ENCODE data around the gene ZDHHC11B.
A peak's percentile ranks its signal among the peaks of the same experiment; 100 is the strongest.
"Not testable (repeated sequence)": the region's sequence is repeated elsewhere in the genome, so short reads cannot be mapped to it uniquely, and the experiment has no call there.

The ZDHHC11B gene

DNA sequence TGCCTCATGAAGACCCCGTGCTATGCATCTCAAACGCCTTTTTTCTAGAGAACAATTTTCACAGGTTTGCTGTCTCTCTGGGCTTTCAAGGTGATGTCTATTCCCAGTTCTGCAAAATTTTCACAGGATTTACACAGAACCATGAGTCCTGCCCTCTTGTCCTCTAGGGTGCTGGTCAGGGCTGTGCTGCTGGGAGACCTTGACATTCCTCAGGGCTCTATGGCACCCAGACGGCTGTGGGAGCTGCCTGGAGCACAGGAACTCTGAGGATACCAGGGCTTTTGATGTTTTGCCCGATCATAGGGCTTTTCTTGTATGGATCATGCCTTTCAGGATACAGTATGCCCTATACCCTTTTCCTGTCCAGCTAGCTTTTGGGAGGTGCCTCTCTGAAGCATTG is 68.9 kb downstream of the ZDHHC11B start:
- DNase-seq (ENCODE audit: low spot score), result not testable (repeated sequence)

DNA sequence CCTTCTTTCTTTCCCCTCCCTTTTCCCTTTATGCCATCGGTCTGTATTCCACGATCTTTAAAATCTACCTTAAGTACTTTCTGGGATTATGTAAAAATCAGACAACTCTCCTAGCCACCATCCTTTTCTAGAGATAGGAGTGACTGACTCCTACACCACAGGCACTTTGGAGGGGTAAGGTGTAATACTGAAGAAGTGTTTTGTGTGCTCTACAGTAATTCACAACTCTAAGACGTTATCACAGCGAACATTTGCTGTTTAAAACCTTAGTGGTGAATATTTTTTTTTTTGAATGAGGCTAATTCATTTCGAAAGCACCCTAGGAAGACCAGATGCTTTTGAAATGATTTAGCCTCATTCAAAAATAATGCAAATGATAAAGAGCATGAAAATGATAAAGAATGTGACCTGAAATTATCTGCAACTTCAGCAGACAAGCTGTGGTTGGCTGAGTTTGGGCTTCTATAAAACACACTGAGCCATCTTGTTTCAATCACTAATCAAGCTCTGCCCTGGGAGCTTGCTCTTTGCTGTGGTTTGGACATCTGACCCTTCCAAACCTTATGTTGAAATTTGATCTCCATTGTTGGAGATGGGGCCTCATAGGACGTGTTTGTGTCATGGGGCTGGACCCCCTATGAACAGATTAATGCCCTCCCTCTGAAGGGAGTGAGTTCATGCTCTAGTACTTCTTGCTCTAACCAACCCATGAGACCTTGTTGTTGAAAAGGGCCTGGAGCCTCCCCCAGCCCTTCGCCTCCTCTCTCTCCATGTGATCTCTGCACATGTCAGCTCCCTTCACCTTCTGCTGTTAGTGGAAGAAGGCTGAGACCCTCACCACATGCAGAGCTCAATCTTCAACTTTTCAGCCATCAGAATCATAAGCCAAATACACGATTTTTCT is 70.1 kb downstream of the ZDHHC11B start:
- not testable (repeated sequence) for DNase-seq (ENCODE audit: low spot score)

DNA sequence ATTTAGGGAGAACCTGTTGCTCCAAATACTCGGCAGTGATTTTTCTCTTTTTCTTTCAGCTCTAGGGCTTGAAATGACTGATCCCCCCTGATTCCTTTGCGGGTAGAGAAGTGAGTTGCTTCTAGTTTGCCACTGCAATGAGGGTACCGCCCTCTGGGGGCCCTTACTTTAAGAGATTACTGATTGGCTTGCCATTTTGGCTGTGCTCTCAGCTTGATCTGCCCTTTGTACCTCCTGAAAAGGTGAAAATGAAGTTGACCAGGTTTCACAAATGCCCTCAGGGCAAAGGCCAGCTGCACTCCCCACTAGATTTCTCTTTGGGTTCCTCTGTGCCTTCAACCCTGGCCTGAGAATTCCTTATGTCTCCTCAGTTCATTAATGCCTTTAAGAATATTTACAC is 70.8 kb downstream of the ZDHHC11B start:
- not testable (repeated sequence) for DNase-seq (ENCODE audit: low spot score)

DNA sequence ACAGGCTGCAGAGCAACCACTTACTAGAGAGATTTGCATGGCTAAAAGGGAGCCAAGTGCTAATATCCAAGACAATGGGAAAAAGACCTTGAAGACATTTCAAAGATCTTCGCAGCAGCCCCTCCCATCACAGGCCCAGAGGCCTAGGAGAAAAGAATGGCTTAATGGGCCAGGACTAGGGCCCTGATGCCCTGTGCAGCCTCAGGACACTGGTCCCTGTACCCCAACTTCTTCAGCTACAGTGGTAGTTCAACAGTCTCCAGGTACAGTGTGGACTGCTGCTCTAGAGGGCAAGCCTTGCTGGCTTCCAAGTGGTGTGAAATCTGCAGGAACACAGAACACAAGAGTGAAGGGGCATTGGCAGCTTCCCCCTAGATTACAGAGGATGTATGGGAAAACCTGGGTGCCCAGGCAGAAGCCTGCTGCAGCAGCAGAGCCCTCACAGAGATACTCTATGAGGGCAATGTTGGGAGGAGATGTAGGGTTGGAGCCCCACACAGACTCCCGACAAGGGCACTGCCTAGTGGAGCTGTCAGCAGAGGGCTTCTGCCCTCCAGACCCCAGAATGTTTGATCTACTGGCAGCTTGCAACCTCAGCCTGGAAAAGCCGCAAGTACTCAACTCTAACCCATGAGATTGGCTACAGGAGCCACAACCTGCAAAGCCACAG is 75.5 kb downstream of the ZDHHC11B start:
- not testable (repeated sequence) for DNase-seq (ENCODE audit: low spot score)

DNA sequence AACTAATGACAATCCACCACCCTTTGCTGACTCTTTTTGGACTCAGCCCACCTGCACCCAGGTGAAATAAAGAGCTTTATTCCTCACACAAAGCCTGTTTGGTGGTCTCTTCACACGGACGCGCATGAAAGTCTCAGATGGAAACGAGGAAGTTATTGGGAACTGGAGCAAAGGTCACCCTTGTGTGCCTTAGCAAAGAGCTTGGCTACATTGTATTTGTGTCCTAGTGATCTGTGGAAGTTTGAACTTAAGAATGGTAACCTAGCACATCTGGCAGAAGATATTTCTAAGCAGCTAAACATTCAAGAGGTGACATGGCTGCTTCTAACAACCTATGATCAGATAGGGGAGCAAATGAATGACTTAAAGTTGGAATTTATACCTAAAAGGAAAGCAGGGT is 76.2 kb downstream of the ZDHHC11B start:
- DNase-seq (ENCODE audit: low spot score), result not testable (repeated sequence)

DNA sequence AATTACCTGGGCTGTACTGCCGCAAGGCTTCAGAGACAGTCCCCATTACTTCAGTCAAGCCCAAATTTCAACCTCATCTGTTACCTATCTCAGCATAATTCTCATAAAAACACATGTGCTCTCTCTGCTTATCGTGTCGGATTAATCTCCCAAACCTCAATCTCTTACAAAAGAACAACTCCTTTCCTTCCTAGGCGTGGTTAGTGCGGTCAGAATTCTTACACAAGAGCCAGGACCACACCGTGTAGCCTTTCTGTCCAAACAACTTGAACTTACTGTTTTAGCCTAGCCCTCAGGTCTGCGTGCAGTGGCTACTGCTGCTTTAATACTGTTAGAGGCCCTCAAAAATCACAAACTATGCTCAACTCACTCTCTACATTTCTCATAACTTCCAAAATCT is 78.4 kb downstream of the ZDHHC11B start:
- DNase-seq (ENCODE audit: low spot score), result not testable (repeated sequence)

DNA sequence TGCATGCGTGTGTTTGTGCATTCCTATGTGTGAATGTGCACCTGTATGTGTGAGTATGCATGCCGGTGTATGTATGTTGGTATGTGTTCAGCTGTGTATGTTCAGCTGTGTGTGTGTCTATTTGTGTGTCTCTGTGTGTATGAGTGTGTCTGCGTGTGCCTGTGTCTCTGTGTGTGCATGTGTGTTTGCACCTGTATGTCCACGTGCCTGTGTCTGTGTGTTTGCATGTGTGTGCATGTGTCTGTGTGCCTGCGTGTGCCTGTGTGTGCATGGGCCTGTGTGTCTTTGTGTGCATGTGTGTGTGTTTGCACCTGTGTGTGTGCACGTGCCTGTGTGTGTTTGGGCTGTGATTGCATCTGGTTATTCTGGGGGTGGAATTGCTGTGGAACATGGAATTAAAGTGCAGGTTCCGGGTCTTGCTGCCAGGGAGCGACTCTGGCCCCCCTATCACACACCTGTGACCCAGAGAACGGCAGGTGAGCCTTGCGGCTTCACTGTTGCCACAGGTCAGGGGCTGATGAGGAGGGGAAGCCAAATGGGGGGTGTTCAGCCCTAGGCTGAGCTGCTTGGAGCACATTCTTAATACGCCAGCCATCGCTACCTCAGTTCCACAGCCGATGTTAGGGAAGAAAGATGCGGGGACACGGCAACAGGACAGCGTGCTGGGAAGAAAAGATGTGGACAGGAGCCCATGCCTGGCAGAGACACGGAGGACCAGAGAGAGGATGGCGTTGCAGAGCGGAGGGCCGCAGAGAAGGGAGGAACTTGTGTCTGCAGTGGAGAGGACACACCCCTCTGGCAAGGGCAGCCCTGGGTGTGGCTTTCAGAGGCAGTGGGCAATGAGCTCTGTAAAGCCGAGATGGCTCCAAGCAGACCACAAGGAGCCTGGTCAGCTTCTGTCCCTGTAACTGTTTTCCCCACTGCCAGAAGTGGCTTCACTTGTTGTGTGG is 87.5 kb downstream of the ZDHHC11B start:
- not testable (repeated sequence) for DNase-seq (ENCODE audit: low spot score)

DNA sequence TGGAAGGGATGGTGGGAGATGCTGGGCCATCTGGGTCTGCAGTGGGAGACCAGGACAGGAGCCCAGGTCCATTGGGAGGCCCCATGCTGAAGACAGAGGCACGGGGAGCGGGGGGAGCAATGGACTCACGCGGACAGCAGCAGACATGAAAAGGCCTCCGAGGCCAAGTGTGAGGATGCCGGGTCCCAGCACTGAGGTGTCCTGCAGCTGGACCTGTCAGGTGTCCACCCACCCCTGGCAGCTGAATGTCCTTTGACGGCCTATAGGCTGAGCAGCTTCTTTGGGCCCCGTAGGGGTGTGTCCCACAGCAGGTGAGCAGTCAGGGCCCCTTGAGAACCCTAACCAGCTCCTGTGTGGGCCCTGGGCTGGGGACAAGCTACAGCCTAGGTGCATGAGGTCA is 88.3 kb downstream of the ZDHHC11B start:
- not testable (repeated sequence) for DNase-seq (ENCODE audit: low spot score)

DNA sequence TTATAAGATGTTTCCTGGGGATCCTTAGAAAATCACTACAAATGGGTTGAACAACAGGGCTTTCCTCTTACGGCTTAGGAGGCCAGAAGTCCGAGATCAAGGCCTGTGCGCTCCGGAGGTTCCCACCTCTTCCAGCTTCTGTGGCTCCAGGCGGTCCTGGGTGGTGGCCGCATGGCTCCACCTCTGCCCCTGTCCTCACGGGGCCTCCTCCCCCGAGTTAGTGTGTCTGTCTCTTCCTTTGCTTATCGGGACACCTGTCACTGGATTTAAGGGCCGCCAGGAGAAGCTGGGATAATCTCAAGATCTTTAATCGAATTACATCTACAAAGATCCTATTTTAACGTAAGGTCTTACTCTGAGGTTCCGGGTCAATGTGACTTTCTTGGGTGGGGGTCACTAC is 89.1 kb downstream of the ZDHHC11B start:
- DNase-seq (ENCODE audit: low spot score), result not testable (repeated sequence)

DNA sequence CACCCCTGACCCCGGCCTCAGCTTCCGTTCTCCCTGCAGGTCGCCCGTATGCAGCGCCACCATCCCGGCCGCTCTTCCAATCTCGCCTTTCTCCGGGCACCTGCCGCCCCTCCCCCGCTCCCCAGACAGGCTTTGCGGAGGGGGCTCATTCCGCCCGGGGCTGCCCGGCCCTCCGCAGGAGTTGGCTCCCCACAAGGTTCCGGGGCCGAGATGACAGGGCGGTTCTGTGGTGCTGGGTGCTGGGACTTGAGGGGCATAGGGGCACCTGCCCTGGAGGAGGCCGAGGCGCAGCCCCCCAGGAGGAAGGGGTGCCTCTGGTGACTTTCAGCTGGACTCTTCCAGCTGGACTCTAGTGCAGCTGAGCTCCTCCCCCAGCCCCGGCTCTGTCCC is 90.5 kb downstream of the ZDHHC11B start:
- not testable (repeated sequence) for DNase-seq (ENCODE audit: low spot score)

DNA sequence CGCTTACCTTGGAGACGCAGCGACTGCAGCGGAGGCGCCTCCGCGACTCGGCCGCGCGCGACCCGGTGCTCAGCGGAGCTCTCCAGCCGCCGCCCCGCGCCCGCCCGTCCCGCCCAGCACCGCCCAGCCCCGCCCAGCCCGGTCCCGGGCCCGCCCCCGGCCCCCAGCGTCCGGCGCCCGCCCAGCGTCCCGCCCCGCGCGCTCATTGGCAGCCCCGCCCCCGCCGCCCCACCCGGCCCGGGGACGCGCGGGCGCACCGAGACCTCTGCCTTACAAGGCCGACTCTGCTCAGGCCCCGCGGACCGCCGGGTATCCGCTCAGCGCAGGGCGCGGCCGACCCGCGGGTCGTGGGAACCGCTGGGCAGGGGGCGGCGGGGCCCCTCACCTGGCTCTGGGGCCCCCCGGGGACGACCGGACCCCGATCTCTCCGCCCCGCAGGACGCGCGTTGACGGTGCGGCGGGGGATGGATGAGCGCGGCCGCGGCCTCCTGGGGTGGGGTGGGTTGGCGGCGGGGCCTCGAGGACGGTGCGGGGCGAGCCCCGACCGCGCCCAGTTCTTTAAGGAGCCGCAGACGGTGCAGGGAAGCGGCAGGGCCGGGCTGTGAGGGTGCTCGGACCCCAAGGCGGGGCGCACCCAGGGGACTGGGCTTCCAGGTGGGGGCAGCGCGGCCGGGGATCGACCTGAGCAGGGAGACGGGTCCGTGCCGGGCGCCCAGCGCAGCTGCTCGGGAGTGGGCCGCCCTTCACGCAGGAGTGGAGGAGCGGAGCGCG is 91.1 kb downstream of the ZDHHC11B start, which contains the start of gene TPPP:
Gene TPPP, minus strand, starts transcription at position 82 of the 771 bp plus-strand sequence. CDS start 15,292 bp downstream, outside the sequence.
- DNase-seq (ENCODE audit: low spot score), result peak; percentile 87

DNA sequence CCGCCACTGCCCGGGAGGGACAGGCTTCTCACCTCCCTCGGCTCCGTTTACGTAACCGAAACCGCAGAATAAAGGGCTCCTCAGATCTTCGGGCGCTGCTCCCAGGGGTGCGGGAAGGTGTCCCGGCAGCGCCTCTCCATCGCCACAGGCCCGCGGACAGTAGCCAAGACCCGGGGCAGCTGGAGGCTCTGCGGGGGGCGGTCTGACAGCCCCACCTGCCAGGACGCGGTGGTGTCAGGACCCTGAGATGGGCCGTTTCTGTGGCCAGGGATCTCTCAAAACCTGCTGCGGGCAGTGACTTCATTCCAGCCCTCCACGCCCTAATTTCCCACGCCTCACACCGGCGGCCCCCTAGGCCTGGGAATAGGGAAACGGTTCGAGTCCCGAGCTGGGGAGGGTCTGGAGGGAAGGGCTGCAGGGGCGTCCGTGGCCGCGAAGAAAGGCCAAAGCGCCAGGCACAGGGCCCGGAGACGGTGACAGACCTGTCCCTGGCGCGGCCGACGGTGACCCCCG is 91.9 kb downstream of the ZDHHC11B start:
- DNase-seq (ENCODE audit: low spot score), result not testable (repeated sequence)

DNA sequence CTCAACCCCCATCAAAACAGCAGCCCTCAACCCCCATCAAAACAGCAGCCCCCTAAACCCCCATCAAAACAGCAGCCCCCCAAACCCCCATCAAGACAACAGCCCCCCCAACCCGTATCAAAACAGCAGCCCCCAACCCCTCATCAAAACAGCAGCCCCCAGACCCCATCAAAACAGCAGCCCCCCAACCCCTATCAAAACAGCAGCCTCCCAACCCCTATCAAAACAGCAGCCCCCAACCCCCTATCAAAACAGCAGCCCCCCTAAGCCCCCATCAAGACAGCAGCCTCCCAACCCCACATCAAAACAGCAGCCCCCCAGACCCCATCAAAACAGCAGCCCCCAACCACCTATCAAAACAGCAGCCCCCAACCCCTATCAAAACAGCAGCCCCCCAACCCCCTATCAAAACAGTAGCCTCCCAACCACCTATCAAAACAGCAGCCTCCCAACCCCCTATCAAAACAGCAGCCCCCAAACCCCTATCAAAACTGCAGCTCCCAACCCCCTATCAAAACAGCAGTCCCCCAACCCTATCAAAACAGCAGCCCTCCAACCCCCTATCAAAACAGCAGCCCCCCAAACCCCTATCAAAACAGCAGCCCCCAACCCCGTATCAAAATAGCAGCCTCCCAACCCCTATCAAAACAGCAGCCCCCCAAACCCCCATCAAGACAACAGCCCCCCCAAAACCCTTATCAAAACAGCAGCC is 92.6 kb downstream of the ZDHHC11B start:
- no peak for DNase-seq (ENCODE audit: low spot score)

DNA sequence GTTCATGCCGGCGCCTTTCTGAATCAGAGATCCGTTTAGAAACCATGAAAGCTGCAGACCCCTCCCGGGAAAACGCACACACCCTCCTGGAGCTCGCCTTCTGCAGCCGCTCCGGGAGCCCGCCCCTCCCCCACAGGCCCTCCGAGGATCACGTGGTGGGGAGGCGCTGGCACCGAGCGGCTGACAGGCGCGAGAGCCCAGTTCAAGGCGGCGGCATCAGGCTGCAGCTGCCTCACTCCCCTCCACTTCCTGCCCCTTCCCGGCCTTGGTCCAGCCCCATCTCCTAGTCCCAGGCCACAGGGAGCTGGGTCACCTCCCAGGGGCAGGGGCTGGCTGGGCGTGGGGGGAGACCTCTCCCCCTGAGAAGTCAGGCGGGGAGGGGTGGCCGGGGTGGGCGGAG is 93.5 kb downstream of the ZDHHC11B start:
- not testable (repeated sequence) for DNase-seq (ENCODE audit: low spot score)

DNA sequence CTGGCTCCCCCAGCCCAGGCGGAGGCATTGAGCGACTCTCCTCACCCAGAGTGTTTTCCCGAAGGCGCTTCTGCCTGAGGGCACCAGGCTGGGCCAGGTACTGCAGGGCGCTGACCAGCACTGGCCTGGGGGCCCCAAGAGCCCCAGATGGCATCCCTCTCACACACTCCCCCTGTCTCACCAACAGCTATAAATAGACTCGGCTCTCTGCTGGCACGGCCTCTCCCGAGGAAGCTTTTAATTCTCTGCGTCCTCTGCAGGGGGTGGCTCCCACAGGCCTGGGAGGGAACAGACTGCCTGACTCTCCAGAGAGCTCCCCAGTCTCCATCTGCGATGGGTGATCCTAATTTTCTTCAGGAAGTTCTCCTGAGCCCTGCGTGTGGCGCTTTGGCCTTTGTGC is 94.2 kb downstream of the ZDHHC11B start:
- not testable (repeated sequence) for DNase-seq (ENCODE audit: low spot score)

DNA sequence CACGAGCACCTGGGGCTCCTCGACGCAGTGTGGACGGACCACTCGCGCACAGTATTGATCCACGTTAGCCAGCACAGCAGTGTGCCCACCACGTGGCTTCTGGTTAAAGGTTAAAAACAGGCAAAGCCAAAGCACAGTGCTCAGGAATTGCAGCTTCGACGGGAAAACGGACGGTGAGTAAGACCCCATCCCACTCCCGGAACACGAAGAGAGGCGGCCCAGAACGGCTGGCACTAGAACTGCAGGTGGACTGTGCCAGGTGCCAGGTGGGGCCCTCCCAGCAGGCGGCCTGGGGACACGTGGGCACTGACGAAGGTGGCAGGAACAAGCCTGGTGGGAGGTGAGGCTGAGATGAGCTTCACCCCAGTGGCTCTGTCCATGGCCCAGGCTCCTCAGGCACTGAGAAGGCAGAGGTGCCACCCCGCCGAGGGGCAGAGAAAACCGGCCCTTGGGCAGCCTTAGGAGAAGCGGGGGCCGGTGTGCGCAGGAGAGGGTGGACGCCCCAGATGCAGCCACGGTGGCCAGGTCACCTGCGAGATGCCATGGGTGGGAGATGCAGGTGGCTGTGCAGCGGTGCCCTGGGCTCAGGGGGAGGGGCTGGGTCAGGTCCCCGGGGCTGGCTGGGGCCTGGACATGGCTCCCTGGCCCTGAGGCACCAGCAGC is 96.0 kb downstream of the ZDHHC11B start:
- DNase-seq (ENCODE audit: low spot score), result not testable (repeated sequence)

DNA sequence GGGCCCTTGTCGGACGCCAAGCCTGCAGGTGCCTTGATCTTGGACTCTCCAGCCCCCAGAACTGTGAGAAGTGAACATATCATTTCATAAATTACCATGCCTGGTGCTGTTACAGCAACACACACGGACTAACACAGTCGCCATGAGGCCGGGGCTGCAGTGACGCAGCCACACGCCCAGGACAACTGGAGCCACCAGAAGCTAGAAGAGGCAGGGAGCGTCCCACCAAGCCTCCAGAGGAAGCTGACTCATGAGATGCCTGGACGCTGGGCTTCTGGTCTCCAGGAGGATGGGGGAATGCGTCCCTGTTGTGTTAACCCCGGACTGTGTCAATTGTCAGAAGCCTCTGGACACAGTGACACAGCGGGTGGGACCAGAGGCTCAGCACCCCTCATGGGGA is 97.6 kb downstream of the ZDHHC11B start:
- DNase-seq (ENCODE audit: low spot score), result not testable (repeated sequence)

DNA sequence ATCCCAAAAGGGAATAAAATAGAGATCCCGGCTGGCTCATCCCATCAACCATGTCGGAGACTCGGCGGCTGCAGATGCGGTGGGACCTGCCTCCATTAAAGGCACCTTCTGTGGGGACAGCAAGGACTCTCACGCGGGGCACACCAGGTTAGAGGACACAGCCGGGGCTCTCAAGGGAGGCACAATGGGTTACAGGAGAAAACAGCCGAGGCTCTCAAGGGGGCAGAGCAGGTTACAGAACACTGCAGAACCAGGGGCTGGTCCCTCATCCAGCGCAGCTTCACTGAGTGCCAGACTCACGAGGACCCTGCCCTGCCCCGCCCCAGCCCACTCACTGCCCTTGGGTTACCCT is 98.4 kb downstream of the ZDHHC11B start:
- not testable (repeated sequence) for DNase-seq (ENCODE audit: low spot score)

DNA sequence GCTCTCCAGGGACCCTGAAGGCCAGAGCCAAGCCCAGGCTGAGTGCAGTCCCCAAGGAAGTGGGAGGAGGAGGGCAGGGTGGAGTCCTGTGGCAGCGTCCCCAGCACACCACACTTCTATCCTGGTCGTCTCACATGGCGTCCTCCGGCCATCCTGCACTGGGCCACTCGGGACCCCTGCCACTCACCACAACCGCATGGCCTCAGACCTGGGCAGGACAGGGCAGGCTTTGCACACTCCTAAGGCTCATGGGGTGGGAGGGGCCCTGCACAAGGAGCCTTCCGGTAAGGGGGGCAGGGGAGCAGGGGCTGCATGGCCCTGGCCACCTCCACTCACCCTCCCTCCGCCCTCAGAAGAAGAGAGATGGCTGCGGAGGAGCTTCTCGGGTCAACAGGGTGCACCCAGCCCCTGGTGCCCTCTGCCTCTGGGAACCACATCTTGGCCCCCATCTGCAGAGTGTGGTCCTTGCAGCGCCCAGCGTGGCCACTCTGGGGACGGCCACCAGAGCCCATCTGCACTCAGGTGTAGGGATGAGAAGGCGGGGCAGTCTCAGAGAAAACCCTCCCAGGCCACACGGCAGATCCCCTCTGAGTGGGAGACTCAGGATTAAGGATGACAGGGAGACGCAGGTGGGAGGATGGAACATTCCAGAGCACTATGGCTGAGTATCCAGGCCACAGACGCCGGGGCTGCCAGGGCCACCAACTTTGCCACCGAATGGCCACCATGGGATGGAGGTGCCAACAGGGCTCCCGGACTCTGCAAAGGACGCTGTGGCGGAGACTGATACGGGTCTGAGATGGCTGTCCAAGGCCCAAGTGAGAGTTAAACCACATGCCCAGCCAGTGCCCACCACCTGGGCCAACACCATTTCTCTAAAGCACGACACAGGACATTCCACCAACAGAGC is 99.0 kb downstream of the ZDHHC11B start:
- DNase-seq (ENCODE audit: low spot score), result no peak

All from pons (tissue), 1 donor.